Ascending aorta (tissue), 2 donors: ENCODE measurements around the gene CHST13. TPM values are rescaled to one million over a fixed set of nuclear protein-coding genes. Genes with fewer than 3 reads are reported as not detected.

Experiments
- DNase-seq, 2 donors: peaks; one replicate each; pipeline ENCODE4 v3.0.0-alpha.2; 2019; ENCODE audit warnings: low spot score in 2 of 2
- H3K27ac ChIP-seq, 2 donors: fragments of 200-600 bp; sonication (generic); one replicate each; pipeline ENCODE4 v1.5.1; 2016 to 2017; ENCODE audit warnings: mild to moderate bottlenecking in 1 of 2
- H3K27me3 ChIP-seq: fragments of 200-600 bp; sonication (generic); one replicate; pipeline ENCODE4 v1.5.1; 2017
- H3K36me3 ChIP-seq, 2 donors: fragments of 200-600 bp; sonication (generic); one replicate each; pipeline ENCODE4 v1.5.1; 2016
- H3K4me1 ChIP-seq, 2 donors: fragments of 200-600 bp; sonication (generic); one replicate each; pipeline ENCODE4 v1.5.1; 2016 to 2017; ENCODE audit warnings: mild to moderate bottlenecking in 1 of 2
- H3K4me3 ChIP-seq, 2 donors: fragments of 200-600 bp; sonication (generic); one replicate each; pipeline ENCODE4 v1.5.1; 2016 to 2017; ENCODE audit warnings: mild to moderate bottlenecking in 1 of 2
- H3K9me3 ChIP-seq, 2 donors: fragments of 200-600 bp; sonication (generic); one replicate each; pipeline ENCODE4 v1.5.1; 2016
- CTCF ChIP-seq, 3 experiments: fragments of 200-600 bp in 2 of 3; fragments of 450-650 bp in 1 of 3; sonication (generic) in 2 of 3; IDR thresholded peaks; one replicate each; pipeline ENCODE4 v1.5.1; 2016 to 2019; ENCODE audit warnings: antibody characterized with exemption in 3 of 3, mild to moderate bottlenecking in 1 of 3, moderate library complexity in 1 of 3
- intact Hi-C: fragments of 100-400 bp; cut with DNase I; formaldehyde crosslinking; loops from one replicate; pipeline ENCODE4 v1.15.1; 2023
- total RNA-seq: library from RNA; depleted of rRNA; stranded (reverse); fragments of >200 nt; gene quantifications from one replicate; pipeline ENCODE4 v1.1.0, GENCODE V29; 2016

CHST13 gene
- total RNA-seq, 1 donor from 2014 or later, result not detected

- Histone ChIP-seq H3K27me3 (no peaks in the 10 kb centered on the region), H3K27ac (no peak overlapping the region), H3K36me3 (no peaks in the 10 kb centered on the region), H3K9me3 (no peaks in the 10 kb centered on the region), H3K4me1 (no peaks in the 10 kb centered on the region), H3K4me3 (no peak overlapping the region)
- no peak for TF ChIP-seq CTCF (IDR thresholded peaks at IDR 0.05)
- DNase-seq, result peak in 1 of 2 donors; percentile 54
- intact Hi-C loops, result no loop called here
Observed at GRCh38 chr3:126550488-126551051, 26.6 kb downstream of the CHST13 start.

DNA sequence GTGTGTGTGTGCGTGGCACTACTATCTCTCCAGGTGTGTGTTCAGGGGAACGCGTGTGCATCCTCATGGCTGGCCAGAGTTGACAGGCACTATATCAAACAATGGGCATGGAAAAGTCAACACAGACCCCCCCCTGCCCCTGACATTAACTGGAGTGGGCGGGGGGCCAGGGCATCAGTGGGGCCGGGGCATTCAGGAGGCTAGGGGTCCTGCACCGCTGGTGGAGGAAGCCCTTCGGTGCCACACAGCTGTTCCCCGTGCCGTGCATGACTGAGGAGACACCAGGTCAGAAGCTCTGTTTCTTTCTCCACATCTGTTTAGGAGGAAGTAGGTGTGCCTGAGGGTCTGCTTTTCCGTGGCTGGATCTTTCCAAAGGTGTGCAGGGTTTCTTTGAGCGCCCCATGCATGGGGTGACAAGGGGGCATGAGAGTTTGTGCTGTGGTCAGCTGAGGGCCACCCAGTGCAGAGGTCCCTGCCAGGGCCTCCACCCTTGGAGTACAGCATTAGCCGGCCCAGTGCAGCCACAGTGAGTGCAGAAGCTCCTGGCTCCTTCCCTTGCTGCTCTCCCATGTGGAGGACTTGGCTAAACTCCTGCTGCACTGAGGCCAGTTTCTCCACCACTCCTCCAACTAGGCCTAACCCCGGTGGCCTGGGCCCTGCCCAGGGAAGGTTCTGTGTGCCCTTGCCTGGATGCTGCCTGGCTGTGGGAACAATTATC, 27.3 kb downstream of the CHST13 start:
- no peak overlapping the region for H3K27ac ChIP-seq
- H3K4me3 ChIP-seq, result no peak overlapping the region
- no peak for TF ChIP-seq CTCF (IDR thresholded peaks at IDR 0.05)
- no peaks in the 10 kb centered on the region for H3K4me1 ChIP-seq
- H3K36me3 ChIP-seq, result no peaks in the 10 kb centered on the region
- intact Hi-C loops, result no loop called here
- no peaks in the 10 kb centered on the region for H3K9me3 ChIP-seq
- no peaks in the 10 kb centered on the region for H3K27me3 ChIP-seq
- DNase-seq, result peak in 1 of 2 donors; percentile 46

GRCh38 chr3:126551839-126552687, 28.1 kb downstream of the CHST13 start:
- Histone ChIP-seq H3K27me3 (no peaks in the 10 kb centered on the region), H3K27ac (no peak overlapping the region), H3K36me3 (no peaks in the 10 kb centered on the region), H3K9me3 (no peaks in the 10 kb centered on the region), H3K4me3 (no peak overlapping the region), H3K4me1 (no peaks in the 10 kb centered on the region)
- peak in 1 of 2 donors; percentile 50 for DNase-seq
- TF ChIP-seq CTCF (IDR thresholded peaks at IDR 0.05), result no peak
- intact Hi-C loops, result no loop called here

- no peaks in the 10 kb centered on the region for H3K4me1 ChIP-seq
- TF ChIP-seq CTCF (IDR thresholded peaks at IDR 0.05), result no peak
- no peaks in the 10 kb centered on the region for H3K27me3 ChIP-seq
- no peak overlapping the region for H3K4me3 ChIP-seq
- H3K9me3 ChIP-seq, result no peaks in the 10 kb centered on the region
- DNase-seq, result no peak
- intact Hi-C loops, result no loop called here
- no peaks in the 10 kb centered on the region for H3K36me3 ChIP-seq
- H3K27ac ChIP-seq, result no peak overlapping the region
Observed at GRCh38 chr3:126552688-126553283, 28.8 kb downstream of the CHST13 start.

- no peak for TF ChIP-seq CTCF (IDR thresholded peaks at IDR 0.05)
- DNase-seq, result peak in 1 of 2 donors; percentile 40
- no peaks in the 10 kb centered on the region for H3K4me1 ChIP-seq
- H3K27ac ChIP-seq, result no peak overlapping the region
- H3K4me3 ChIP-seq, result no peak overlapping the region
- intact Hi-C loops, result no loop called here
- H3K36me3 ChIP-seq, result no peaks in the 10 kb centered on the region
- no peaks in the 10 kb centered on the region for H3K9me3 ChIP-seq
- H3K27me3 ChIP-seq, result no peaks in the 10 kb centered on the region
Observed at GRCh38 chr3:126553284-126554084, 29.5 kb downstream of the CHST13 start.
